ENCODE data around the gene FUT7. TPM values are rescaled to one million over a fixed set of nuclear protein-coding genes. Genes with fewer than 3 reads are reported as not detected.

The FUT7 gene
- total and polyA plus RNA-seq, 3 donors from 2014 or later: 0.06 to 0.24 (median 0.24) TPM

GRCh38 chr9:137040568-137040967, 8.7 kb upstream of the FUT7 start:
- H3K9me3 ChIP-seq: no peaks in the 10 kb centered on the region
- DNase-seq: no peak
- H3K36me3 ChIP-seq (ENCODE audit: low read depth, missing control alignments): no peaks in the 10 kb centered on the region
- no peak overlapping the region for H3K4me3 ChIP-seq
- H3K4me1 ChIP-seq: peaks cover 10% of the 10 kb centered on the region
- intact Hi-C loops (cut with DNase I; ENCODE audit: low total_unique reads): no loop called here
- H3K27ac ChIP-seq: no peak overlapping the region
- H3K27me3 ChIP-seq: no peaks in the 10 kb centered on the region
- TF ChIP-seq POLR2A (IDR thresholded peaks at IDR 0.05) (no peak), CTCF (IDR thresholded peaks at IDR 0.05) (no peak)
- WGBS, 2 donors: 86% methylated on average over 23 of the region's 23 CpGs; no CpG with 5 or more reads in 1 of the 2 donors

- H3K4me3 ChIP-seq: no peak overlapping the region
- no peaks in the 10 kb centered on the region for H3K9me3 ChIP-seq
- no peak for DNase-seq
- no peaks in the 10 kb centered on the region for H3K27me3 ChIP-seq
- no peak overlapping the region for H3K27ac ChIP-seq
- H3K4me1 ChIP-seq: peaks cover 14% of the 10 kb centered on the region
- 80 to 90% methylated on average over 4 to 32 of the region's 32 CpGs for WGBS, 2 donors
- TF ChIP-seq CTCF (IDR thresholded peaks at IDR 0.05) (no peak), POLR2A (IDR thresholded peaks at IDR 0.05) (no peak)
- intact Hi-C loops (cut with DNase I; ENCODE audit: low total_unique reads): loop anchor here (10.0 kb wide), 1 partner anchor 205 kb away; no protein-coding TSS in a partner anchor
- H3K36me3 ChIP-seq (ENCODE audit: low read depth, missing control alignments): no peaks in the 10 kb centered on the region
These were observed 7.9 kb upstream of the FUT7 start for GRCh38 chr9:137039611-137040366.

GRCh38 chr9:137038916-137039315, 7.0 kb upstream of the FUT7 start:
- TF ChIP-seq CTCF (IDR thresholded peaks at IDR 0.05): no peak
- TF ChIP-seq POLR2A (IDR thresholded peaks at IDR 0.05): no peak
- 91 to 97% methylated on average over 7 to 9 of the region's 9 CpGs for WGBS, 2 donors
- intact Hi-C loops (cut with DNase I; ENCODE audit: low total_unique reads): loop anchor here (10.0 kb wide), 1 partner anchor 204 kb away; no protein-coding TSS in a partner anchor

GRCh38 chr9:137037483-137037882, 5.6 kb upstream of the FUT7 start:
- intact Hi-C loops (cut with DNase I; ENCODE audit: low total_unique reads): loop anchor here (10.0 kb wide), 1 partner anchor 203 kb away; no protein-coding TSS in a partner anchor
- TF ChIP-seq POLR2A (IDR thresholded peaks at IDR 0.05) (no peak), CTCF (IDR thresholded peaks at IDR 0.05) (no peak)
- WGBS, 2 donors: 84 to 92% methylated on average over 10 of the region's 10 CpGs

More at GRCh38 chr9:137038916-137039315, 7.0 kb upstream of the FUT7 start:
- Histone ChIP-seq H3K27ac (no peak overlapping the region), H3K36me3 (ENCODE audit: low read depth, missing control alignments) (no peaks in the 10 kb centered on the region), H3K4me1 (peaks cover 11% of the 10 kb centered on the region), H3K27me3 (no peaks in the 10 kb centered on the region), H3K9me3 (no peaks in the 10 kb centered on the region), H3K4me3 (no peak overlapping the region)
- no peak for DNase-seq

More at GRCh38 chr9:137037483-137037882, 5.6 kb upstream of the FUT7 start:
- Histone ChIP-seq H3K4me1 (peaks cover 11% of the 10 kb centered on the region), H3K27me3 (no peaks in the 10 kb centered on the region), H3K27ac (no peak overlapping the region), H3K36me3 (ENCODE audit: low read depth, missing control alignments) (no peaks in the 10 kb centered on the region), H3K9me3 (no peaks in the 10 kb centered on the region), H3K4me3 (no peak overlapping the region)
- DNase-seq: no peak
